Right cardiac atrium (tissue), 5 donors: ENCODE measurements around the gene USP14. TPM values are rescaled to one million over a fixed set of nuclear protein-coding genes. Genes with fewer than 3 reads are reported as not detected.
"Not testable (repeated sequence)": the region's sequence is repeated elsewhere in the genome, so short reads cannot be mapped to it uniquely, and the experiment has no call there.

Experiments
- ATAC-seq, 2 donors: fragments of 200-7000 bp; cut with Tn5 transposase; one replicate each; pipeline versions ENCODE4 v1.8.0 to v1.9.1; 2020; ENCODE audit warnings: moderate library complexity in 2 of 2, mild to moderate bottlenecking in 1 of 2
- DNase-seq, 3 donors: peaks; one replicate each; pipeline ENCODE4 v3.0.0-alpha.2; 2020
- H3K27ac ChIP-seq: one replicate; pipeline ENCODE4 v1.5.1; 2013; ENCODE audit warnings: mild to moderate bottlenecking, low read length, control low read depth, moderate library complexity
- H3K27me3 ChIP-seq: one replicate; pipeline ENCODE4 v1.6.1; 2013; ENCODE audit not compliant: control insufficient read depth, insufficient read depth
- H3K4me1 ChIP-seq: one replicate; pipeline ENCODE4 v1.6.1; 2013; ENCODE audit warnings: low read length; ENCODE audit not compliant: control insufficient read depth, insufficient read depth
- H3K4me3 ChIP-seq: one replicate; pipeline ENCODE4 v1.5.1; 2013; ENCODE audit warnings: low read length, control low read depth
- H3K9me3 ChIP-seq: one replicate; pipeline ENCODE4 v1.6.1; 2013; ENCODE audit warnings: low read length; ENCODE audit not compliant: control insufficient read depth
- WGBS: extraction: QIAGEN DNeasy Blood & Tissue Kit; methylation state at CpG from one replicate; pipeline ENCODE4 v1.1.7; 2013; 5-methylcytosine and 5-hydroxymethylcytosine counted together
- intact Hi-C, 4 donors: fragments of 100-400 bp; cut with DNase I; formaldehyde crosslinking; loops; one replicate each; pipeline versions ENCODE4 v1.11.0 to v1.14.0; 2022 to 2023
- long read RNA-seq, 4 donors: library from polyadenylated mRNA; unstranded; transcript quantifications; one replicate each; pipeline ENCODE4 v2.0.0, GENCODE V29; 2020 to 2021
- polyA plus RNA-seq: library from polyadenylated mRNA; stranded (reverse); fragments of 200-250 nt; gene quantifications from one replicate; pipeline ENCODE4 v1.2.3, GENCODE V29; 2013
- total RNA-seq, 4 donors: library from RNA; stranded (reverse); fragmentation: NEBNext Ultra II Directional; extraction: Animal tissue kit (Norgen Biotek cat#: 25700); gene quantifications; one replicate each; pipeline ENCODE4 v1.2.1, GENCODE V29; 2021
- donor health status: healthy with polysubstance abuse.
- donor health status: DM: no; HTN: yes; CAD: no.
- donor health status: DM: no; HTN: no; CAD: no.
- donor health status: DM: no; HTN: yes; CAD: no; lungs with severe emphysema.
- donor health status: DM: yes; HTN: yes; CAD: no.

Gene USP14
- total RNA-seq (10 to 100 TPM; 39.1 to 48.8 (median 42.8) TPM), polyA plus RNA-seq (27.0 TPM)
- long read RNA-seq, donor 1, full-length matches to known transcripts: 112 of 119 reads
- long read RNA-seq, donor 1, partial matches to known transcripts: 2 of 119 reads
- long read RNA-seq, donor 1, other reads (novel, unspliced or antisense): 5 of 119 reads
- long read RNA-seq, donor 2, full-length matches to known transcripts: 42 of 56 reads
- long read RNA-seq, donor 2, partial matches to known transcripts: 4 of 56 reads
- long read RNA-seq, donor 2, other reads (novel, unspliced or antisense): 10 of 56 reads
- long read RNA-seq, donor 3, full-length matches to known transcripts: 260 of 280 reads
- long read RNA-seq, donor 3, partial matches to known transcripts: 10 of 280 reads
- long read RNA-seq, donor 3, other reads (novel, unspliced or antisense): 10 of 280 reads
- long read RNA-seq, donor 4, full-length matches to known transcripts: 43 of 44 reads
- long read RNA-seq, donor 4, partial matches to known transcripts: 0 of 44 reads
- long read RNA-seq, donor 4, other reads (novel, unspliced or antisense): 1 of 44 reads

DNA sequence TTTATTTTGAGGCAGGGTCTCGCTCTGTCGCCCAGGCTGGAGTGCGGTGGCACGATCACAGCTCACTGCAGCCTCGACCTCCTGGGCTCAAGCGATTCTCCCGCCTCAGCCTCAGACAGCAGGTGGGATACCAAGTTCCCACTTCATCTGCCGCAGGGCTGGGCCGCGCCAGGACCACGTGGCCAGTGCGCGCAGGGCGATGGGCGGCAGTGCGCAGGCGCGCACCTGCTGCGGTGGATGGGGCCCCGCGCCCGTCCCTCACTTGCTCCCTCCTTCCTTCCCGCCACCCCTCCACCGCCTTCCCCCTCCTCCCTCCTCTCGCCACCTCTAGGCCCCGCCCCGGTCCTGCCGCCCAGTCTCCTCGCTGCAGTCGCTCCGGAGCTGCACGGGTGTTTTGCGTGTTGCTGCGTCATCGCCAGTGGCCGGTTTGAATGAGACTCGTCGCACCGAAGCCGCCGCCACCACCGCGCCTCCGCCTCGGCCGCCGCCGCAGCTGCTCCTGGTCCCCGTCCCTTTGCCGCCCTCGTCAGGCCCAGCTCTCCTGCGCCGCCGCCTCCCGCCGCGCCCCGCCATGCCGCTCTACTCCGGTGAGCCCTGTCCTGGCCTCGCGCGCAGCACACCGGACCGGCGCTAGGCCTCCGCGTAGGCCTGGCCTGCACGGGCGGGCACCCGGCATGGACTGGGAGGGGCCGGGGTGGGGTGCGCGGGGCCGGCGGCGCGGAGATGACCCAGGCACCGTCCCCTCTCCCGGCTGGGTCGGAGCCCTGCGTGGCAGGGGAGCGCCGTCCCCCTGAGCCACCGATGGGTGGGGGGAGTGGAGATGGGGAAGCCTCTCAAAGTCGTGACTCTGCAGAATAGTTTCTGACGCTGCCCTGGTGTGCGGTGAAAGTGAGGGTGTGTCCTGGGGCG, at the start of gene USP14:
USP14 (plus strand) TSS at position 430 of the 909 bp plus-strand sequence; CDS start at position 572, 142 bp downstream.
- peak within 1 kb of the TSS; percentile 89 for H3K4me3 ChIP-seq
- H3K27ac ChIP-seq: peak within 1 kb of the TSS; percentile 18
- intact Hi-C loops: no loop called here
- H3K27me3 ChIP-seq: no peaks in the 10 kb centered on the region
- no peaks in the 10 kb centered on the region for H3K4me1 ChIP-seq
- ATAC-seq (peak; percentile 99), DNase-seq (peak; percentile 97 to 98 (median 98))
- WGBS: 1% methylated on average over 89 of the region's 89 CpGs
- H3K9me3 ChIP-seq: no peaks in the 10 kb centered on the region

DNA sequence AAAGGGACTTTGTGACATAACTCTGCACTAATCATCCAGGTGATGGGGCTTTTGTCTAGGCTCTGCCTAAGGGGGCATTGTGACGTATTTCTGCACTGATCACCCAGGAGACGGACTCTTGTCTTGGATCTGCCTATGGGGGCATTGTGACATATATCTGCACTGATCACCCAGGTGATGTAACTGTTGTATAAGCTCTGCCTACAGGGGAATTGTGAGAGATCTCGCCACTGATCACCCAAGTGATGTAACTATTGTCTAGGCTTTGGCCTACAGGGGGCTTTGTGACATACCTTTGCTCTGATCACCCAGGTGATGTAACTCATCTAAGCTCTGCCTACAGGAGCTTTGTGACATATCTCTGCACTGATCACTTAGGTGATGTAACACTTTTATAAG, 49.7 kb upstream of the USP14 start:
- ATAC-seq: peak; percentile 27 to 49
- H3K27ac ChIP-seq, H3K9me3 ChIP-seq, H3K4me3 ChIP-seq, H3K4me1 ChIP-seq, DNase-seq, intact Hi-C loops, H3K27me3 ChIP-seq: not testable (repeated sequence)
- WGBS: no CpG with 5 or more reads among the region's 3 CpGs

DNA sequence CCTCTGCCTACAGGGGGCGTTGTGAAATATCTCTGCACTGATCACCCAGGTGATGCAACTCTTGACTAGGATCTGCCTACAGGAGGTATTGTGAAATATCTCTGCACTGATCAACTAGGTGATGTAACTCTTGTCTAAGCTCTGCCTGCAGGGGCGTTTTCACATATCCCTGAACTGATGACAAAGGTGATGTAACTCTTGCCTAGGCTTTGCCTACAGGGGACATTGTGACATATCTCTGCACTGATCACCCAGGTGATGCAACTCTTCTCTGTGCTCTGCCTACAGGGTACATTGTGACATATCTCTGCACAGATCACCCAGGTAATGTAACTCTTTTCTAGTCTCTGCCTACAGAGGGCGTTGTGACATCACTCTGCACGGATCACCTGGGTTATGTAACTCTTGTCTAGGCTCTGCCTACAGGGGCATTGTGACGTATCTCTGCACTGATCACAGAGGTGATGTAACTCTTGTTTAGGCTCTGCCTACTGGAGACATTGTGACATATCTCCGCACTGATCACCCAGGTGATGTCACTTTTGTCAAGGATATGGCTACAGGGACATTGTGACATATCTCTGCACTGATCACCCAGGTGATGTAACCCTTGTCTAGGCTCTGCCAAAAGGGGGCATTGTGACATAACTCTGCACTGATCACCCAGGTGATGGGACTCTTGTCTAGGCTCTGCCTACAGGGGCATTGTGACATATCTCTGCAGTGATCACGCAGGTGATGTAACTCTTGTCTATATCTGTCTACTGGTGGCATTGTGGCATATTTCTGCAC, 49.0 kb upstream of the USP14 start:
- WGBS: 40% methylated on average over 7 of the region's 7 CpGs
- H3K4me3 ChIP-seq, H3K27me3 ChIP-seq, H3K9me3 ChIP-seq, intact Hi-C loops, H3K27ac ChIP-seq, H3K4me1 ChIP-seq: not testable (repeated sequence)
- ATAC-seq: peak; percentile 51 to 53
- peak in 1 of 3 donors; percentile 44 for DNase-seq

DNA sequence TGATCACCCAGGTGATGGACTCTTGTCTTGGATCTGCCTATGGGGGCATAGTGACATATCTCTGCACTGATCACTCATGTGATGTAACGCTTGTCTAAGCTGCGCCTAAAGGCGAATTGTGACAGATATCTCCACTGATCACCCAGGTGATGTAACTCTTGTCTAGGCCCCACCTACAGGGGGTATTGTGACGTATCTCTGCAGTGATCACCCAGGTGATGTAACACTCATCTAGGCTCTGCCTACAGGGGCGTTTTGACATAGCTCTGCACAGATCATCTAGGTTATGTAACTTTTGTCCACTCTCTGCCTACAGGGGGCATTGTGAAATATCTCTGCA, 48.5 kb upstream of the USP14 start:
- 60% methylated on average over 5 of the region's 5 CpGs for WGBS
- H3K4me3 ChIP-seq, ATAC-seq, H3K4me1 ChIP-seq, H3K27me3 ChIP-seq, H3K27ac ChIP-seq, DNase-seq, H3K9me3 ChIP-seq, intact Hi-C loops: not testable (repeated sequence)

DNA sequence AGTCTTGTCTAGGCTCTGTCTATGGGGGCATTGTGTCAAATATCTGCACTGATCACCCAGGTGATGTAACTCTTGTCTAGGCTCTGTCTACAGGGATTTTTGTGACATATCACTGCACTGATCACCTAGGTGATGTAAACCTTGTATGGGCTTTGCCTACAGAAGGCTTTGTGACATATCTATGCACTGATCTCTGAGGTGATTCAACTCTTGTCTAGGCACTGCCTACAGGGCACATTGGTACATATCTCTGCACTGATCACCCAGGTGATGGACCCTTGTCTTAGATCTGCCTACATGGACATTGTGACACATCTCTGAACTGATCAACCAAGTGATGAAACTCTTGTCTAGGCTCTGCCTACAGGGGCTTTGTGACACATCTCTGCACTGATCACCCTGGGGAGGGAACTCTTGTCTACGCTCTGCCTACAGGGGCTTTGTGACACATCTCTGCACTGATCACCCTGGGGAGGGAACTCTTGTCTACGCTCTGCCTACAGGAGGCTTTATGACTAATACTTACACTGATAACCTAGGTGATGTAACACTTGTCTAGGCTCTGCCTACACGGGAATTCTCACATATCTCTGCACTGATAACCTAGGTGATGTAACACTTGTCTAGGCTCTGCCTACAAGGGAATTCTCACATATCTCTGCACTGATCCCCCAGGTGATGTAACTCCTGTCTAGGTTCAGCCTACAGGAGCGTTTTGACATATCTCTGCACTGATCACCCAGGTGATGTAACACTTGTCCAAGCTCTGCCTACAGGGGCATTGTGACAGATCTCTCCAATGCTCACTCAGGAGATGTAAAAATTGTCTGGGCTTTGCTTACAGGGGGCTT, 47.8 kb upstream of the USP14 start:
- DNase-seq, H3K4me1 ChIP-seq: not testable (repeated sequence)
- ATAC-seq: peak; percentile 4 to 12

DNA sequence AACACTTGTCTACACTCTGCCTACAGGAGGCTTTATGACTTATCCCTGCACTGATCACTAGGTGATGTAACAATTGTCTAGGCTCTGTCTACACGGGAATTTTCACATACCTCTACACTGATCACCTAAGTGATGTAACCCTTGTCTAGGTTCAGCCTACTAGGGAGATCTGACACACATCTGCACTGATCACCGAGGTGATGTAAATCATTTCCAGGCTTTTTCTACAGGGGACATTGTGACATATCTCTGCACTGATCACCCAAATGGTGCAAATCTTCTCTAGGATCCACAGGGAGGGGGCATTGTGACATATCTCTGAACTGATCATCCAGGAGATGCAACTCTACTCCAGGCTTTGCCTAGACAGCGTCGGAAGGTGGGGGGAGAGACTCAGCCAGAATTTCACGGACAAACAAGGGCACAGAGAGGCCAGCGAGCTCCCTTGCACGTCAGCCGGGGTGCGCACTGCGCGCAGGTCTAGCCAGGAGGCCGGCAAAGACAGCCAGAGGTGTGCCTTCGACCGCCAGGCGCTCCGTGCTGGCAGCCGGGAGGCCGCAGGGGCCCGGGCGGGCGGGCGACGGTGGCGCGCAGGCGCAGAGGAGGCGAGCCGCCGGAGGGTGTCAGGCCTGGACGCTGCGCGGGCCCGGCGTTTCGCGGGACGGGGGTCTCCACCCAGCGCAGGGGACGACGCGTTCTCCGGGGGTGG, 46.9 kb upstream of the USP14 start:
- no peaks in the 10 kb centered on the region for H3K4me1 ChIP-seq
- DNase-seq: peak; percentile 77 to 89 (median 84)
- peak overlapping the region; percentile 42 for H3K4me3 ChIP-seq
- H3K9me3 ChIP-seq: no peaks in the 10 kb centered on the region
- no peak overlapping the region for H3K27ac ChIP-seq
- H3K27me3 ChIP-seq: no peaks in the 10 kb centered on the region
- WGBS: 23% methylated on average over 42 of the region's 42 CpGs
- ATAC-seq: peak; percentile 28 to 31
- intact Hi-C loops: no loop called here

More for the DNA sequence above, 47.8 kb upstream of the USP14 start:
- intact Hi-C loops, H3K9me3 ChIP-seq, H3K4me3 ChIP-seq, H3K27ac ChIP-seq, H3K27me3 ChIP-seq: not testable (repeated sequence)
- WGBS: 56% methylated on average over 4 of the region's 4 CpGs

DNA sequence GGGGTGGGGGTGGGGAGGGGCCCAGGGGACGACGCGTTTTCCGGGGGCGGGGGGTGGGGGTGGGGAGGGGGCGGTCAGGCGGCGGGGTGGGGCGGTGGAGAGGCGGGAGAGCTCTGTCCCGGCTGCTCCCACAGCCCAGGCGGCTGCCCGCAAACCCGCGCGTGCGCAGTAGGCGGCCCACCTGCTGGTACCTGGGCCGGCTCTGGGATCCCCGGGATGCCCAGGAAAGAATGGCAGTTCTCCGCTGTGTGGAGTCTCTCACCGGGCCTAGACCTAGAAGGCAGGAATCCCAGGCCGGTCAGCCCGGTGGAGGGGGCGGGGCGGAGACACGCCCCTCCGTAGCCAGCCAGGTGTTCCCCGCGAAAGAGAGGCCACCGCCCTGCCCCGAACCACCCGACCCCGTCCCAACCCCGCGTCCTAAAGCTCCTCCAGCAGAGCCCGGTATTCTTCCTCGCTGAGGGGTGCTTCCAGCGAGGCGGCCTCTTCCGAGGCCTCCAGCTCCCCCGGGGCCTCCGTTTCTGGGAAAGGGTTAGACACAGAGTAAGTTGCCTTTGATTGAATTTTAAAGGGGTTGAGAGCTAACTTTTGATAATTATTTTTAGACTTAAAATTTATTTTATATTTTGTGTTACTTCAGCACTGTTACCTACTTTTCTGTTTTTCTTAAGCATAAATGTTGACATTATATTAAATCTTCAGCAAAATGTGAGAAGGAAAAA, 46.2 kb upstream of the USP14 start:
- H3K27me3 ChIP-seq, H3K4me1 ChIP-seq, H3K9me3 ChIP-seq, intact Hi-C loops, ATAC-seq, H3K27ac ChIP-seq: not testable (repeated sequence)
- H3K4me3 ChIP-seq: peak overlapping the region; percentile 42
- DNase-seq: peak; percentile 30 to 77 (median 69)
- 34% methylated on average over 27 of the region's 43 CpGs for WGBS

DNA sequence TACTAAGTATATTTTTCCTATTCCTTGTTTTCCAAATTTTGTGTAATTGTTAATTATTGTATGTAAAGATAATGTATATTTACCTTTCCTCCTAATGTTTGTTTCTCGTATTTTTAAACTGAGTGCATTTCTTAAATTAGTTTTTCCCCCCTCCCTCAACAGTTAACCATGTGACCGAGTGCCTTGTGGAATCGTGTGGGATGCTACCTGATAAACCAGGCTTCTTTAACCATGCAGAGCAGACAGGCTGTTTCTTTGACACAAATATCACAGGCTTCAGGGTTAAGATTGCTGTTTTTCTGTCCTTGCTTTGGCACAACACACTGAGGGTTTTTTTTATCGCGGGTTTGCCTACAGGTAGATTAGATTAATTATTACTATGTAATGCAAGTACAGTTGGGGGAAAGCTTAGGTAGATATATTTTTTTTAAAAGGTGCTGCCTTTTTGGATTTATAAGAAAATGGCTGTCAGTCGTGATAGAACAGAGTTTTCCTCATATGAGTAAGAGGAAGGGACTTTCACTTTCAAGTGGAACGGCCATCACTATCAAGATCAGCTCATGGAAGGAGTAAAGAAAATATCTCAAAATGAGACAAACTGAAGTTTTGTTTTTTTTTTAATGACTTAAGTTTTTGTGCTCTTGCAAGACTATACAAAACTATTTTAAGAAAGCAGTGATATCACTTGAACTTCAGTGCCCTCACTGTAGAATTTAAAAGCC, 37.7 kb upstream of the USP14 start:
- not testable (repeated sequence) for ATAC-seq

DNA sequence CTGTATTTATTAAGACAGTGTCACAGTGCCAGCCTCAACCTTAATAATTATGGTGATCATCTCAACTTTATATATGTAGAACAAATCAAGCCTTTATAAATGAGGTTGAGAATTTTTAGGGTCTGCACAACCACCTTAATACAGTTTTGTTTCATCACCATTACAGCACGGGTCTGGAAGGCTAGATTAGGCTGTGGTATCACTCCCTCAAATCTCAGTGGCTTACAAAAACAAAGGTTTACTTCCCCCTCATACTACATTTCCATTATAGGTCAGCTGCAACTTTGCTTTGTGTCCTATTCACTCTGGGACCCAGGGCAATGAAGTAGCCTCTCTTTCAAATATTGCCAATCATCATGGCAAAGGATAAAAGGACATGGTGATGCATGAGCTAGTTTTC, 23.3 kb upstream of the USP14 start:
- H3K9me3 ChIP-seq: no peaks in the 10 kb centered on the region

More for the DNA sequence above, 37.7 kb upstream of the USP14 start:
- H3K4me1 ChIP-seq, intact Hi-C loops, H3K27ac ChIP-seq, H3K27me3 ChIP-seq, DNase-seq, H3K4me3 ChIP-seq, H3K9me3 ChIP-seq: not testable (repeated sequence)
- WGBS: 45% methylated on average over 7 of the region's 7 CpGs

More for the DNA sequence above, 23.3 kb upstream of the USP14 start:
- no peaks in the 10 kb centered on the region for H3K27me3 ChIP-seq
- DNase-seq (no peak), ATAC-seq (no peak)
- H3K4me1 ChIP-seq: no peaks in the 10 kb centered on the region
- intact Hi-C loops: no loop called here
- H3K27ac ChIP-seq: no peak overlapping the region
- WGBS: 33% methylated on average over 1 of the region's 1 CpG
- no peak overlapping the region for H3K4me3 ChIP-seq
